Myometrial cell (primary cell): Measurements from ENCODE around the gene LUZP1. TPM values are rescaled to one million over a fixed set of nuclear protein-coding genes. Genes with fewer than 3 reads are reported as not detected.

ENCODE experiments used
- total RNA-seq: library from RNA; depleted of rRNA; stranded (reverse); fragments of >200 nt; gene quantifications from 2 replicates; pipeline ENCODE4 v1.2.3, GENCODE V29; 2015

Gene LUZP1
- total RNA-seq = 16.1 and 20.8 TPM in 2 replicates

DNA sequence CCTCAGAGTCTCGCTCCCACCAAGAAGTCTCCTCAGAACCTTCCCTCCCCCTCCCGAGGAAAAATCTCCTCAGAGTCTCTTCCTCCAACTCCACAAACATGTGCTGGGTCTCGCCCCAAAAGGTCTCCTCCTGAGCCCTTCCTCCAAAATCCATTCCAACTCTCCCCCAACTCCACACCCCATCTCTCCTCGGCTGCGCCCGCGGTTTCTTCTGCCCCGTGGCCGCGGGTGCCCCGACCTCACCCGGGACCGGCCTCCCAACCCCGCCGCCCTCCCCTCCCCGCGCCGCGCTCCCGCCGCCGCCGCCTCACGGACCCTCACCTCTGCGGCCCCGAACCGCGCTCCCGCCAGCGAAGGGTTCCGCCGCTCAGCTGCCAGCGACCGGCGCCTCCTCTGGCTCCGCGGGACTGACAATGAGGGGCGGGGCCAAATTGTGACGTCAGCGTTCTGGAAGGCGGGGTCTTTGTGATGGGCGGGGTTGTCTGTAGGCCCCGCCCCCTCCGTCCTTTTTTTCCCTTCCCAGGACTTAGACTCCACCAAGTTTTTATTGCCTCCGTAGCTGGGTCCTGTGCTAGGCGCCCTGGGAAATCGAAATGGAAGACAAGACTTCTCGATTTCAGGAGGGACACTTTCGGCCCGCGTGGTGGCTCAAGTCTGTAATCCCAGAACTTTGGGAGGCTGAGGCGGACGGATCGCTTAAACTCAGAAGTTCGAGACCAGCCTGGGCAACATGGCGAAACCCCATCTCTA lies at the start of gene LUZP1:
TSS of gene LUZP1 (minus strand) at position 412 of the 750 bp plus-strand sequence.

DNA sequence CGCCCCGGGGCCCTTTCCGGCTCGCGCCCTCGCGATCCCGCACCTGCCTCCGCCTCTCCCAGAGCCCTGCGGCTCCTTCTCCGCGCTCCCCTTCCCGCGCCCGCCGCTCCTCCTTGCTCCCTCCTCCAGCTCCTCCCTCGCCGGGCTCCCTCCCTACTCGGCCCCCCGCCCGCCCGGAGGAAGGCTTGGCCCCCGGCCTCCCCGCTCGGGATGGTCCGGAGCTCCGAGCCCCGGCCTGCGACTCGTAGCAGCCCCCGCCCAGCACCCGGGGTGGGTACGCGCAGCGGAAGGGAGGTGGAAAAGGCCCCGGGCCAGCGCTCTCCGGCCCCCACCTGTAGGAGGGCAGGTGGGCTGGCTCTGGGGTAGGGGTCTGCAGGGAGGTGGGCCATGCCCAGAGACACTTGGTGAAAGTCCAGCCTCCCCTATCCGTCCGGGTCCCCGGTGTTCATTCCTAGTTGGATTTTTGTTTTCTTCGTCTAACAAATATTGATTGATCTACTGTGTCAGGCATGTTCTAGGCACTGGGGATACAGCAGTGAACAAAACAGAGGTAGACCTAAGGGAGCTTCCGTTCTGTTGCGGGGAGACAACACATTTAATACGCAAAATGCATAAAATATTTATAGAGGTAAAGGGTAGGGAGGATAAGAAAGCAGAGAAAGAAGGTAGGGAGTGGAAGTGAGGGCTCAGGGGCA lies 48.9 kb upstream of the LUZP1 start, which contains the start of gene HTR1D:
TSS of gene HTR1D (minus strand) at position 82 of the 695 bp plus-strand sequence. CDS start 23,283 bp downstream, outside the sequence.

Other genes starting within 250 kb of the LUZP1 start
- gene LACTBL1, start 196.0 kb downstream of the LUZP1 start, total RNA-seq = not detected in 2 replicates
- gene TEX46, start 153.0 kb downstream of the LUZP1 start, total RNA-seq = not detected in 2 replicates
- gene KDM1A, start 149.4 kb downstream of the LUZP1 start, total RNA-seq = 82.2 and 93.4 TPM in 2 replicates
- not detected in 2 replicates for gene HTR1D, start 48.6 kb upstream of the LUZP1 start, total RNA-seq
- 63.1 and 86.5 TPM in 2 replicates for gene HNRNPR, start 175.4 kb upstream of the LUZP1 start, total RNA-seq
- gene ZNF436, start 201.0 kb upstream of the LUZP1 start, total RNA-seq = 5.8 and 9.7 TPM in 2 replicates